Smooth muscle cell (in vitro differentiated cells): ENCODE measurements around the gene F12. TPM values are rescaled to one million over a fixed set of nuclear protein-coding genes. Genes with fewer than 3 reads are reported as not detected.
A peak's percentile ranks its signal among the peaks of the same experiment; 100 is the strongest.

Experiments used
- DNase-seq: peaks from one replicate; lab custom pipeline; 2025; ENCODE audit not compliant: unreplicated experiment; lab: John Stamatoyannopoulos, UW
- H2AFZ ChIP-seq: fragments of 200-600 bp; sonication (generic); 2 replicates; pipeline ENCODE4 v1.6.0; 2016; ENCODE audit warnings: antibody characterized with exemption, low read depth, mild to moderate bottlenecking
- H3F3A ChIP-seq: fragments of 200-600 bp; sonication (generic); 2 replicates; pipeline ENCODE4 v1.6.0; 2017; ENCODE audit warnings: antibody characterized with exemption, low read depth
- H3K27ac ChIP-seq: fragments of 200-600 bp; sonication (generic); 2 replicates; pipeline ENCODE4 v1.5.1; 2016; ENCODE audit warnings: low read depth, mild to moderate bottlenecking
- H3K27me3 ChIP-seq: fragments of 200-600 bp; sonication (generic); 2 replicates; pipeline ENCODE4 v1.6.1; 2016; ENCODE audit warnings: low read depth, mild to moderate bottlenecking
- H3K36me3 ChIP-seq: fragments of 200-600 bp; sonication (generic); 2 replicates; pipeline ENCODE4 v1.5.1; 2016; ENCODE audit warnings: low read depth
- H3K4me1 ChIP-seq: fragments of 200-600 bp; sonication (generic); 2 replicates; pipeline ENCODE4 v1.5.1; 2016; ENCODE audit warnings: low read depth
- H3K4me2 ChIP-seq: fragments of 200-600 bp; sonication (generic); 2 replicates; pipeline ENCODE4 v1.6.0; 2016; ENCODE audit warnings: mild to moderate bottlenecking
- H3K4me3 ChIP-seq: fragments of 200-600 bp; sonication (generic); 2 replicates; pipeline ENCODE4 v1.5.1; 2016; ENCODE audit warnings: mild to moderate bottlenecking
- H3K79me2 ChIP-seq: fragments of 200-600 bp; sonication (generic); 2 replicates; pipeline ENCODE4 v1.6.0; 2016; ENCODE audit warnings: low read depth, mild to moderate bottlenecking
- H3K9ac ChIP-seq: fragments of 200-600 bp; sonication (generic); 2 replicates; pipeline ENCODE4 v1.6.0; 2016; ENCODE audit warnings: low read depth
- H3K9me3 ChIP-seq: fragments of 200-600 bp; sonication (generic); replicated peaks from 2 replicates; pipeline ENCODE4 v1.5.1; 2016; ENCODE audit warnings: low read depth
- H4K20me1 ChIP-seq: fragments of 200-600 bp; sonication (generic); 2 replicates; pipeline ENCODE4 v1.6.0; 2016; ENCODE audit warnings: low read depth
- CTCF ChIP-seq: fragments of 200-600 bp; sonication (generic); IDR thresholded peaks from 2 replicates; pipeline ENCODE4 v1.5.1; 2017; ENCODE audit warnings: borderline replicate concordance, mild to moderate bottlenecking, antibody characterized with exemption; ENCODE audit not compliant: insufficient read depth, poor library complexity, severe bottlenecking
- WGBS: methylation state at CpG from one replicate; pipeline ENCODE4 v1.1.7; 2016; ENCODE audit warnings: low lambda C conversion rate; 5-methylcytosine and 5-hydroxymethylcytosine counted together
- polyA plus RNA-seq: library from polyadenylated mRNA; unstranded; fragments of >200 nt; fragmentation: Nextera tagmentation; extraction: Ambion mirVana; gene quantifications from 2 replicates; pipeline ENCODE4 v1.2.1, GENCODE V29; 2016
- total RNA-seq: library from RNA; depleted of rRNA; stranded (reverse); fragments of >200 nt; gene quantifications from 2 replicates; pipeline ENCODE4 v1.2.3, GENCODE V29; 2014

F12 gene
- total and polyA plus RNA-seq, 2 experiments from 2014 or later: 3.6 to 15.0 TPM

GRCh38 chr5:177446200-177447065 lies 37.1 kb upstream of the F12 start, which contains the start of gene PRR7:
TSS of gene PRR7 (plus strand) at chr5:177446814. CDS start at chr5:177455068, 8,254 bp downstream.
- peak within 1 kb of the TSS; percentile 85 for H3K4me3 ChIP-seq
- H3K27ac ChIP-seq: peak within 1 kb of the TSS; percentile 38
- TF ChIP-seq CTCF: no peak
- H3K4me2 ChIP-seq: peak within 1 kb of the TSS; percentile 97
- H3K27me3 ChIP-seq: no peaks in the 10 kb centered on the region
- peaks cover 9% of the 10 kb centered on the region for H3F3A ChIP-seq
- no peaks in the 10 kb centered on the region for H3K9me3 ChIP-seq
- H4K20me1 ChIP-seq: peaks cover 12% of the 10 kb centered on the region
- 7% methylated on average over 29 of the region's 89 CpGs for WGBS
- H3K4me1 ChIP-seq: peaks cover 13% of the 10 kb centered on the region
- no peak within 1 kb of the TSS for H2AFZ ChIP-seq
- no peak for DNase-seq
- H3K9ac ChIP-seq: peak within 1 kb of the TSS; percentile 61
- no peaks in the 10 kb centered on the region for H3K79me2 ChIP-seq
- no peaks in the 10 kb centered on the region for H3K36me3 ChIP-seq

DNA sequence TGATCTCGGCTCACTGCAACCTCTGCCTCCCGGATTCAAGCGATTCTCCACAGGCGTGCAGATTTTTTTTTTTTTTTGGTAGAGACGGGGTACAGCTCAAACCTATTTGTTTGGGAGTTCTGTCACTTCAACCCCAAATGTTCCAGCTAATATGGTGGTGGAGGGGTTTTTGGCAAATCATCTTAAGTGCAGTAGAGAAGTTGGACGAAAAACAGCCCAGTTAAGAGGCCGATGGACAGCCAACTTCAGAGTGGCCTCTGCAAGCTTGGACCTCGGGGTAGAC lies 36.5 kb upstream of the F12 start:
- H3K27me3 ChIP-seq: no peaks in the 10 kb centered on the region
- no peaks in the 10 kb centered on the region for H3K36me3 ChIP-seq
- H4K20me1 ChIP-seq: peaks cover 12% of the 10 kb centered on the region
- H2AFZ ChIP-seq: no peak overlapping the region
- peak overlapping the region; percentile 97 for H3K4me2 ChIP-seq
- no peak for TF ChIP-seq CTCF
- H3K79me2 ChIP-seq: no peaks in the 10 kb centered on the region
- peak overlapping the region; percentile 85 for H3K4me3 ChIP-seq
- no peak overlapping the region for H3K9ac ChIP-seq
- no peak overlapping the region for H3K27ac ChIP-seq
- peaks cover 13% of the 10 kb centered on the region for H3K4me1 ChIP-seq
- peaks cover 9% of the 10 kb centered on the region for H3F3A ChIP-seq
- H3K9me3 ChIP-seq: no peaks in the 10 kb centered on the region
- WGBS: 45% methylated on average over 8 of the region's 8 CpGs
- DNase-seq: no peak

DNA sequence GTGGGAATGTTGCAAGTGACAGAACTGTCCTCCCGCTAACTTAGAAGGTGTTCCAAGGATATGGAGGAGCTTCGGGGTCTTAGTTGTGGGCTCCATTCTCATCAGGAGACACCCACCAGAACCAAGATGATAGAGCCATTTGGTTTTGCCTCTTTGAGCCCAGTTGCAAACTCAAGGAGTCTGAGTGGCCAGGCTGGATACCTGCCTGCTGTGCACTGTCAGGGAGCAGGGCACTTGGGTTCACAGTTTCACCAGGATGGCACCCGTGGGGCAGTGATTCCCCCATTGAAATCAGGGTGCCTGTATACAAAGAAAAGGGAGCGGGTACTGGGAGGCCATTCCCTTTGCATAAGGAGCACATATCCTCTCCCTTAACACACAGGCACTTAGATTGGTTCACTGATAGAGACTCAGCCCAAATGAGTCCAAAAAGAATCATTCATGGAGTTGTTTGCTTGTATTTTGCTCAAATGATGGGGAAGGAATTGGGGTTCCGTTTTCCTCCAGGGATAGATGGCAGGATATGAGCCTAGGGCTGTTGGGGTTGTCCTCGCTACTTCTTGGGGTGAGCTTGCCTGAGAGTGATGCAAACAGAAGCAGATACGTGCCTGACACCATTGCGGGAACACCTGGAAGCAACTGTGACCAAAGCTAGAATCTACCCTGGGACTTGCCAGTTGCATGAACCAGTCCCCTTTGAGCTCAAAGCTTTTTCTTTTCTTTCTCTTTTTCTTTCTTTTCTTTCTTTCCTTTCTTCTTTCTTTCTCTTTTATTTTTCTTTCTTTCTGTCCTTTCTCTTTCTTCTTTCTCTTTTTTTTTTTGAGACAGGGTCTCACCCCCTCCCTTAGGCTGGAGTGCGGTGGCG lies 35.9 kb upstream of the F12 start:
- Histone ChIP-seq H3F3A (peaks cover 9% of the 10 kb centered on the region), H4K20me1 (peaks cover 12% of the 10 kb centered on the region), H3K36me3 (no peaks in the 10 kb centered on the region), H3K9me3 (no peaks in the 10 kb centered on the region), H3K79me2 (no peaks in the 10 kb centered on the region), H3K4me2 (peak overlapping the region; percentile 97), H3K27me3 (no peaks in the 10 kb centered on the region), H3K4me1 (peaks cover 13% of the 10 kb centered on the region), H3K9ac (no peak overlapping the region), H3K27ac (no peak overlapping the region), H2AFZ (no peak overlapping the region), H3K4me3 (peak overlapping the region; percentile 85)
- WGBS: 78% methylated on average over 10 of the region's 10 CpGs
- DNase-seq: no peak
- TF ChIP-seq CTCF: no peak
